Measurements from ENCODE around the gene THRSP.

THRSP gene

GRCh38 chr11:78031629-78032028, 32.0 kb upstream of the THRSP start:
- Histone ChIP-seq H3K36me3 (ENCODE audit: low read length) (no peaks in the 10 kb centered on the region), H3K27me3 (ENCODE audit: low read length) (no peaks in the 10 kb centered on the region), H3K27ac (ENCODE audit: low read depth, low read length) (no peak overlapping the region), H3K79me2 (ENCODE audit: insufficient read depth, low read length) (no peaks in the 10 kb centered on the region), H3K9me2 (replicated peaks; ENCODE audit: insufficient read depth, low read length) (no peaks in the 10 kb centered on the region), H3K9ac (ENCODE audit: low read length) (no peak overlapping the region), H2AFZ (ENCODE audit: low read depth, low read length, severe bottlenecking) (no peak overlapping the region), H3K4me3 (ENCODE audit: insufficient read depth, low read length, poor library complexity, severe bottlenecking) (no peak overlapping the region), H3K4me2 (ENCODE audit: low read depth, low read length, poor library complexity, severe bottlenecking) (no peak overlapping the region), H4K20me1 (ENCODE audit: low read depth, low read length) (no peaks in the 10 kb centered on the region), H3K9me3 (ENCODE audit: insufficient read depth, low read length) (no peaks in the 10 kb centered on the region), H3F3A (ENCODE audit: insufficient read depth) (no peaks in the 10 kb centered on the region)
- TF ChIP-seq EZH2phosphoT487 (conservative IDR thresholded peaks at IDR 0.05; ENCODE audit: low read length): no peak
- TF ChIP-seq, protein P1, sequence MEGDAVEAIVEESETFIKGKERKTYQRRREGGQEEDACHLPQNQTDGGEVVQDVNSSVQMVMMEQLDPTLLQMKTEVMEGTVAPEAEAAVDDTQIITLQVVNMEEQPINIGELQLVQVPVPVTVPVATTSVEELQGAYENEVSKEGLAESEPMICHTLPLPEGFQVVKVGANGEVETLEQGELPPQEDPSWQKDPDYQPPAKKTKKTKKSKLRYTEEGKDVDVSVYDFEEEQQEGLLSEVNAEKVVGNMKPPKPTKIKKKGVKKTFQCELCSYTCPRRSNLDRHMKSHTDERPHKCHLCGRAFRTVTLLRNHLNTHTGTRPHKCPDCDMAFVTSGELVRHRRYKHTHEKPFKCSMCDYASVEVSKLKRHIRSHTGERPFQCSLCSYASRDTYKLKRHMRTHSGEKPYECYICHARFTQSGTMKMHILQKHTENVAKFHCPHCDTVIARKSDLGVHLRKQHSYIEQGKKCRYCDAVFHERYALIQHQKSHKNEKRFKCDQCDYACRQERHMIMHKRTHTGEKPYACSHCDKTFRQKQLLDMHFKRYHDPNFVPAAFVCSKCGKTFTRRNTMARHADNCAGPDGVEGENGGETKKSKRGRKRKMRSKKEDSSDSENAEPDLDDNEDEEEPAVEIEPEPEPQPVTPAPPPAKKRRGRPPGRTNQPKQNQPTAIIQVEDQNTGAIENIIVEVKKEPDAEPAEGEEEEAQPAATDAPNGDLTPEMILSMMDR (IDR thresholded peaks at IDR 0.05; ENCODE audit: insufficient read depth, low read length, poor library complexity, severe bottlenecking): no peak

DNA sequence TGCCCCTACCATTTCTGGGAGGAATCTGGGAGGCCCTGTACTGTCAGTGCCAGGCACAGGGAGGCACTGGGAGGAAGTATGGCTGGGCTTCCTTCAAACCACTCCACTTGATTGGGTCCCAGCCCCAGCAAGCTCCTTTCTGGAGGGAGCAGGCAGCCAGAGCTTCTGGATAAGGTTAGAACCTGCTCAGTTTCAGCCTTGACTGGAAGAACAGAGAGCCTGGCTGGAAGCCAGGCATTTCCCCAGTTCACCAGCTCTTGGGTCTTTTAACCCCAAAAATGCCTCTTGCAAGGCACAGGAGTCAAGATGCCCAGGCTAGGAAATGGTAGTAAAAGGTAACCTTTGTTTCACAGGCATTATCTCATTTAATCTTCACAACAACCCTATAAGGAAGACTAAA, 31.6 kb upstream of the THRSP start:
- no peak overlapping the region for H3K4me2 ChIP-seq (ENCODE audit: low read depth, low read length, poor library complexity, severe bottlenecking)
- H3K4me3 ChIP-seq (ENCODE audit: insufficient read depth, low read length, poor library complexity, severe bottlenecking): no peak overlapping the region
- no peaks in the 10 kb centered on the region for H3K27me3 ChIP-seq (ENCODE audit: low read length)
- no peaks in the 10 kb centered on the region for H3K79me2 ChIP-seq (ENCODE audit: insufficient read depth, low read length)
- H3F3A ChIP-seq (ENCODE audit: insufficient read depth): no peaks in the 10 kb centered on the region
- no peak overlapping the region for H3K27ac ChIP-seq (ENCODE audit: low read depth, low read length)
- no peaks in the 10 kb centered on the region for H3K9me2 ChIP-seq (replicated peaks; ENCODE audit: insufficient read depth, low read length)
- no peak overlapping the region for H2AFZ ChIP-seq (ENCODE audit: low read depth, low read length, severe bottlenecking)
- TF ChIP-seq, protein P1 (IDR thresholded peaks at IDR 0.05; ENCODE audit: insufficient read depth, low read length, poor library complexity, severe bottlenecking): no peak
- TF ChIP-seq EZH2phosphoT487 (conservative IDR thresholded peaks at IDR 0.05; ENCODE audit: low read length): no peak
- no peaks in the 10 kb centered on the region for H4K20me1 ChIP-seq (ENCODE audit: low read depth, low read length)
- H3K9me3 ChIP-seq (ENCODE audit: insufficient read depth, low read length): no peaks in the 10 kb centered on the region
- H3K9ac ChIP-seq (ENCODE audit: low read length): no peak overlapping the region
- no peaks in the 10 kb centered on the region for H3K36me3 ChIP-seq (ENCODE audit: low read length)

DNA sequence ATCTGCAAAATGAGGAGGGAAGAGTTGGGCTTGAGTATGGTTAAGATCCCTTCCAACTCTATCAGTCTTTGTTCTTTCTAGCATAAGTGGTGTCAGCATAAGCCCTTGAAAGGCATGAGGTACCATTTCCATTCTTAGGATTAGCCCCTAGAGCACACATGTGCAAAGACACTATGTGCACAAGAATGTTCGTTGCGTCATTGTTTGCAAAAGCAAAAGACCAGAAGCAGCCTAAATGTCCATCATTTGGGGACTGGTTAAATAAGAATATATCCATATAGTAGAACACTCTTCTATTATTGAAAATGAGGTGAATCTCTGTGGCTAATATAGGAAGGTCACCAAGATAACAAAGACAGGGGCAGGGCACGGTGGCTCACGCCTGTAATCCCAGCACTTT, 30.6 kb upstream of the THRSP start:
- Histone ChIP-seq H3K9me3 (ENCODE audit: insufficient read depth, low read length) (no peaks in the 10 kb centered on the region), H3K27me3 (ENCODE audit: low read length) (no peaks in the 10 kb centered on the region), H3K4me3 (ENCODE audit: insufficient read depth, low read length, poor library complexity, severe bottlenecking) (no peak overlapping the region), H3K36me3 (ENCODE audit: low read length) (no peaks in the 10 kb centered on the region), H3K79me2 (ENCODE audit: insufficient read depth, low read length) (no peaks in the 10 kb centered on the region), H3F3A (ENCODE audit: insufficient read depth) (no peaks in the 10 kb centered on the region), H2AFZ (ENCODE audit: low read depth, low read length, severe bottlenecking) (no peak overlapping the region), H3K9me2 (replicated peaks; ENCODE audit: insufficient read depth, low read length) (no peaks in the 10 kb centered on the region), H3K27ac (ENCODE audit: low read depth, low read length) (no peak overlapping the region), H4K20me1 (ENCODE audit: low read depth, low read length) (no peaks in the 10 kb centered on the region), H3K4me2 (ENCODE audit: low read depth, low read length, poor library complexity, severe bottlenecking) (no peak overlapping the region), H3K9ac (ENCODE audit: low read length) (no peak overlapping the region)
- TF ChIP-seq, protein P1 (IDR thresholded peaks at IDR 0.05; ENCODE audit: insufficient read depth, low read length, poor library complexity, severe bottlenecking): no peak
- TF ChIP-seq EZH2phosphoT487 (conservative IDR thresholded peaks at IDR 0.05; ENCODE audit: low read length): no peak

Measured in SU-DHL-6 (cell line).